D721Med (cell line): ENCODE data around the gene ABL1.

Experiments used
- DNase-seq: peaks from one replicate; pipeline ENCODE4 v3.0.0; 2011; ENCODE audit warnings: low spot score; ENCODE audit not compliant: insufficient read length
- FAIRE-seq: peaks from 2 replicates; lab custom pipeline; 2011; peaks lifted over from hg19 to GRCh38; lab: Jason Lieb, UNC
- TF ChIP-seq, protein P1 (sequence below): IDR thresholded peaks from 2 replicates; pipeline ENCODE4 v1.5.1; 2012; ENCODE audit warnings: mild to moderate bottlenecking, control low read depth; ENCODE audit not compliant: insufficient read depth; ENCODE audit errors: missing control alignments

The ABL1 gene

DNA sequence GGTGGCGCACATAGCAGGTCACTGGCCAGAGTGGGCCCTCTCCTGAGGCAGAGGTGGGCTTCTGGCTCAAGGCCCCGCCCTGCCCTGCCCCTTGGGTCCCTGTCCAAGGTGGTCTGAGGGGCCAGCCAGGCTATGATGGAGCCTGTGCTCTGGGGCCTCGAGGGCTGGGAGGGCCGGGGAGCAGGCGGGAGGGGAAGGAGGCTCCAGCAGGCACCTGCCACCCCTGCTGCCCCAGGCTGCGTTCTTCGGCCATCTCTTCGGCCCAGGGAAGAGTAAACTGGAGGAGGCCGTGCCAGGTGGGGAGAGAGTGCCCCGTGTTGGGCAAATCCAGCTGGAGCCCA is 89.4 kb downstream of the ABL1 start:
- FAIRE-seq, result no peak
- TF ChIP-seq, protein P1, sequence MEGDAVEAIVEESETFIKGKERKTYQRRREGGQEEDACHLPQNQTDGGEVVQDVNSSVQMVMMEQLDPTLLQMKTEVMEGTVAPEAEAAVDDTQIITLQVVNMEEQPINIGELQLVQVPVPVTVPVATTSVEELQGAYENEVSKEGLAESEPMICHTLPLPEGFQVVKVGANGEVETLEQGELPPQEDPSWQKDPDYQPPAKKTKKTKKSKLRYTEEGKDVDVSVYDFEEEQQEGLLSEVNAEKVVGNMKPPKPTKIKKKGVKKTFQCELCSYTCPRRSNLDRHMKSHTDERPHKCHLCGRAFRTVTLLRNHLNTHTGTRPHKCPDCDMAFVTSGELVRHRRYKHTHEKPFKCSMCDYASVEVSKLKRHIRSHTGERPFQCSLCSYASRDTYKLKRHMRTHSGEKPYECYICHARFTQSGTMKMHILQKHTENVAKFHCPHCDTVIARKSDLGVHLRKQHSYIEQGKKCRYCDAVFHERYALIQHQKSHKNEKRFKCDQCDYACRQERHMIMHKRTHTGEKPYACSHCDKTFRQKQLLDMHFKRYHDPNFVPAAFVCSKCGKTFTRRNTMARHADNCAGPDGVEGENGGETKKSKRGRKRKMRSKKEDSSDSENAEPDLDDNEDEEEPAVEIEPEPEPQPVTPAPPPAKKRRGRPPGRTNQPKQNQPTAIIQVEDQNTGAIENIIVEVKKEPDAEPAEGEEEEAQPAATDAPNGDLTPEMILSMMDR, result no peak
- DNase-seq, result no peak

DNA sequence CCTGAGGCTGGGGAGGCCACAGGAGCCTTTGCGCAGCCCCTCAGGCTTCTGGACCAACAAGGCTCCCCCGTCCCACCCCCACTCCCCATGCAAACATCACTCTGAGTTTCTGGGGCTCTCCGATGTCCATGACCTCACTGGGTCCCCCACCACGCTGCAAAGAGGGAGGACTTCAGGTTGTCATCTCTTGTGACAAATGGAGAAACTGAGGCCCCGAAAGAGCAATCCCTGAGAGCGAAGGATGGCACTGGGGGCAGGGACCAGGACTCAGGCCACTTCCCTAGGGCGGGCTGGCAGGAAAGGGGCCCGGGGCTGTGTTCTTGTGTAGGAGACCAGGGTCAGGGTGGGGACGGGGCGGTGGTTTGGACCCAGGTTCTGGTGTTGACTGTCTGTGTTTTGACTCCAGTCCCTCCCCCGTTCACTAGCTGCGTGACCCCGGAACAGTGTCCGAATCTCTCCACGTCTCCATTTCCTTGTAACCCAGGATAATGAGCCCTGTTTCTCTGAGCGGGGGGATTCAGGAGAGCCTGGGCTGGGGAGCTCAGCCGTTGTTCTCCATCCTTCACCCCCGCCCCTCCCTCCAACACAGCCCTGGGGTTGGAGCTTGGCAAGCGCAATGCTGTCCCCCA is 90.1 kb downstream of the ABL1 start:
- FAIRE-seq (no peak), DNase-seq (no peak)
- TF ChIP-seq, protein P1, result no peak

DNA sequence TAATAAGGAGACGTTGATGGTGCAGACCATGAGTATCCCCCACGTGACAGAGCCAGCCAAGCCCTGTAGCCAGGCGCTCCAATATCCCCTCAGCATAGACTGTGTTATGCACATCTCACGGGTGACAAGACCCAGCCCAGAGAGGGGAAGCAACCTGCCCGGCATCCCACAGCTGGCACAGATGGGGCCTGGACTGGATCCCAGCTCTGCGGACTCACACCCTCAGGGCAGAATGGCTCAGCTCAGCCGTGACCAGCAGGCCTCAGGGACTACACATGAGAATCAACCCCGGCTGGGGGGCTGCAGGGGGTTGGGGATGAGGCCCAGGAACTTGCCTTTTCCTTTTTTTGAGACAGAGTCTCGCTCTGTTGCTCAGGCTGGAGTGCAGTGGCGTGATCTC is 92.3 kb downstream of the ABL1 start:
- TF ChIP-seq, protein P1, result no peak
- DNase-seq, result no peak
- FAIRE-seq, result no peak

DNA sequence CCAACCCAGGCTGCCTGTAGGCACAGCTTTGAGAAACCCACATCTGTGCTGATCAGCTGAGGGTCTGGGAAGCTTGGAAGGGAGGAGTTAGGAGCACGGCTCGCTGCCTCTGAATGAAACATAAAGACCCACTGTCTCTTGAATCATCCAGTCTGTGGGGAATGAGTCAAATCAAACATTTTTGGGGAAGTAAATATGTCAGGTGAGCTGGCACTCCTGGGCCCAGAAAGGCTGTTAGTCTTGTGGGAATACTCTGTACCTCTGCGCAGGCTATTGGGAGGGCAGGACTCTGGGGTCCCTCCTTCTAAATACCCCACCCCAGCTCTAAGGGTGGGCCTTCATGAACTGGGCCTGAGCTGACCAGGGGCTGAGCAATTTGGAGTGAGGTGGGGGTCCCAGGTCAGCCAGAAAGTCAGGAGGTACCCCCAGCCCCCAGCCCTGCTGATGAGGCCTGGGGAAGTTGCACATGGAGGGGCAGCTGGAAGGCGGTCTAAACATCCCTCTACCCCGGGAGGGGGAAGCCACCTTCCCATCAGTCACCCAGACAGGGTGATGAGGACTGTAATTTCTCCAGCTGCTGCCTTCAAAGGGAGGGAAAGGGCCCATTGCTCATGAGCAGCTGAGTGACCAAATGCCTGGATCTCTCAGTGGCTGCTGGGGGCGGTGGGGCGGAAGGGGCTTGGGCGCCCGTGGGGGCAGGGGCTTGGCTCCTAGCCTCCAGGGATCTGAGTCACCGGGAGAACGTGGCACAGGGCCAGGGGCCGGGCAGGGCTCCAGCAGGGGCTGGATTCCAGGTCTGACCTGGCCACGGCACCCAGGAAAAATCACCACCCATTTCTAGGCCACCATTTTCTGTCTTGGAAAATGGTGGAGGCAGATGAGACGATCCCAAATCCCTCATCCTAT is 93.2 kb downstream of the ABL1 start:
- DNase-seq (no peak), FAIRE-seq (no peak)
- TF ChIP-seq, protein P1, result no peak

DNA sequence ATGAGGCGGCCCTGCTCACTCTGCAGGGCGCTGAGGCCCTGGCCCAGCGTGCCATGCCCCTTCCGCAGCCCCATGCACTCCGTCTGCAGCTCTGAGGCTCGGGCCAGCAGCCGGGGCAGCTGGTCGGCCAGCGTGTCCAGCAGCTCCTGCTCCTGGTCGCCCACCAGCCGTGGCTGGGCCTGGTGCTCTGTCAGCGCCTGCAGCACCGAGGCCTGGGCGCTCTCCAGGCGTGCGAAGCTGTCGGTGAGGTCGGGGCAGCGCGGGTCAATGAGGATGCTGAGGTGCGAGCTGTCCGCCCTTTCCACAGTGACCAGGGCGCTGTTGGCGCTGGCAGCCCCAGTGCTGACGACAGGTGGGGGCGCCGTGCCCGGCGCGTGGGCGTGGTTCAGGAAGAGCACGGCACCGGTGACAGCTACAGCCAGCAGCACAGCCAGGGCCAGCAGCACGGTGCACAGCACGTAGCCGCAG is 94.6 kb downstream of the ABL1 start:
- TF ChIP-seq, protein P1, result no peak
- FAIRE-seq, result no peak
- DNase-seq, result no peak

DNA sequence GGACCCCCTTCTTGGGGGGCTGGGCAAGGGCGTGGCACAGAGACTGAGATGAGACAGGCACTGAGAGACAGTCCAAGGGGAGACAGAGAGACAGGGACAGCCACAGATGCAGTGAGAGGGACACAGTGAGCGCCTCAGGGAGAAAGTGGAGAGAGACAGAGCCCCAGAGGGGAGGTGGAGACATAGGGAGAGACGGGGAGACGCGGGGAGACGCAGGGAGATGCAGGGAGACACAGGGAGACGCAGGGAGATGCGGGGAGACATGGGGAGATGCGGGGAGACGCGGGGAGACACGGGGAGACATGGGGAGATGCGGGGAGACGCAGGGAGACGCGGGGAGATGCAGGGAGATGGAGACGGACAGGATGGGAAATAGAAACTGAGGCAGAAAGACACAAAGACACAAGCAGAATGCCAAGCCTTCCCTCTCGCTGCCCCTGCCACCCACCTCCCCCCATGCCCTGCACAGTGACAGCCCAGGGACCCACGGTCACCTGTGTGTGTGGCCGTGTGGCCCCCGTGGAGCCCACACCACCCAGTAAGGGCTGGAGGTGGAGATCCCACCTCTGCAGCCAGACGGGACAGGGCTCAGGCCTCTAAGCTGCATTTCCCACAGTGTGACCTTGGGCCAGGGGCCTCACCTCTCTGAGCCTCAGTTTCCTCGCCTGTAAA is 95.2 kb downstream of the ABL1 start:
- DNase-seq (no peak), FAIRE-seq (no peak)
- TF ChIP-seq, protein P1, result no peak
